Measurements from ENCODE around the gene GP9. TPM values are rescaled to one million over a fixed set of nuclear protein-coding genes. Genes with fewer than 3 reads are reported as not detected.

Gene GP9
- total RNA-seq, 6 experiments from 2014 or later: not detected

DNA sequence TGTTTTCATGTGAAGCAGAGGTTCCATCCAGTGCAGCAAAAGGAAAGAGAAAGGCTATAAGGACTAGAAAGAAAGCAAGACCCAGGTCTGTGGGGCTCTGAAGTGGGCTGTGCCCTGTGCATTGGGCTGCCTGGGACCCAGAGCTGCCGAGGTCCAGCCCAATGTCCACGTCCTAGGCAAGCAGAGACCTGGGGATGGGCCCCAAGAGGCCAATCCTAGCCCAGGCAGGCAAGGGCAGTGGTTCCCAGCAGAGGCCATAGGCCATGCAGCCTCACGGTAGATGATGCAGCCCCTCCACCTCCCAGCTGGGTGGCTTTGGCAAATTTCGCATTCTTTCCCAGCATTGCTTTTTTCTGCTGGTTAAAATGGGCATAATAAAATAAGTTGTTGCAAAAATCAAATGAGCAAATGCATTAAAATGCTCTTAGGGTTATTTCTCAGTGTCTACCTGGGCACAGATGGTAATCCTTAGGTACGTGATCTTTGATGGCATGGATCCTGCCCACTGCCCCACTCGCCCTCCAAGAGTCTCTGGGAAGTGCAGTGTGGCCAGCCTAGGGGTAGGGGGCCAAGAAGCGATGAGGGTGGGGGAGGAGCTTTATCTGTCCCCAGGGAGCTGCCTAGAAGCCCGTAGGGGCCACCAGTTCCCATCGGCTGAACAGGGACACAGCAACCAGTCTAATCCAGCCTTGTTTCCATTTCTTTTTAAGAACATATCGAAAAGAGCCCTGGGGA lies 22.3 kb upstream of the GP9 start:
- Mint-ChIP-seq H3K4me3 (no peak overlapping the region), H3K9me3 (no peaks in the 10 kb centered on the region), H3K36me3 (ENCODE audit: low read depth) (no peaks in the 10 kb centered on the region), H3K4me1 (ENCODE audit: low read depth) (no peaks in the 10 kb centered on the region), H3K27ac (no peak overlapping the region), H3K27me3 (ENCODE audit: insufficient read depth) (peaks cover 34% of the 10 kb centered on the region)
- TF ChIP-seq CTCF (IDR thresholded peaks at IDR 0.05): no peak
- no peak for DNase-seq

GRCh38 chr3:129039271-129040038 lies 21.1 kb upstream of the GP9 start:
- H3K4me3 Mint-ChIP-seq: no peak overlapping the region
- H3K36me3 Mint-ChIP-seq (ENCODE audit: low read depth): peaks cover 4% of the 10 kb centered on the region; the same call in 1 of the 2 replicates
- no peaks in the 10 kb centered on the region for H3K4me1 Mint-ChIP-seq (ENCODE audit: low read depth)
- peaks cover 40% of the 10 kb centered on the region for H3K27me3 Mint-ChIP-seq (ENCODE audit: insufficient read depth)
- no peak for DNase-seq
- H3K9me3 Mint-ChIP-seq: peaks cover 7% of the 10 kb centered on the region
- no peak for TF ChIP-seq CTCF (IDR thresholded peaks at IDR 0.05)
- H3K27ac Mint-ChIP-seq: no peak overlapping the region

DNA sequence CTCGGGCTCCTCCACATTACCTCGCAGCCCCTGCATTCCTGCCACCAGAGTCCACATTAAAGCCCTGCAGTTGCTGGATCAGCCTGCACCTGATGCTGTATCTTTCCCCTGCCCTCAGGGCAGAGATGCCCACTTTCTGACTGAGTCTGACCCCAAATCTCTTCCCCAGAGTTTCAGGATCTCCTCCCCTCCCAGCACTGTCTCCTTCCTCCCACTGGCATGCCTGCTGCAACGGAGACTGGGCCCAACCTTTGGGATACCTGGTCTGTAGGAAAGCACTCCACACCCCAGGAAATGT lies 20.6 kb upstream of the GP9 start:
- Mint-ChIP-seq H3K9me3 (peaks cover 7% of the 10 kb centered on the region), H3K36me3 (ENCODE audit: low read depth) (peaks cover 9% of the 10 kb centered on the region; the same call in 1 of the 2 replicates), H3K27me3 (ENCODE audit: insufficient read depth) (peaks cover 45% of the 10 kb centered on the region)

GRCh38 chr3:129040579-129041300 lies 19.8 kb upstream of the GP9 start:
- Mint-ChIP-seq H3K4me3 (no peak overlapping the region), H3K36me3 (ENCODE audit: low read depth) (peaks cover 9% of the 10 kb centered on the region; the same call in 1 of the 2 replicates), H3K27me3 (ENCODE audit: insufficient read depth) (peaks cover 49% of the 10 kb centered on the region), H3K9me3 (peaks cover 7% of the 10 kb centered on the region), H3K27ac (no peak overlapping the region), H3K4me1 (ENCODE audit: low read depth) (no peaks in the 10 kb centered on the region)
- TF ChIP-seq CTCF (IDR thresholded peaks at IDR 0.05): no peak
- no peak for DNase-seq

More for the DNA sequence above, 20.6 kb upstream of the GP9 start:
- Mint-ChIP-seq H3K4me1 (ENCODE audit: low read depth) (no peaks in the 10 kb centered on the region), H3K27ac (no peak overlapping the region), H3K4me3 (no peak overlapping the region)
- 0 out of 2 replicates have a peak, but pooled peaks have one; percentile 9 for TF ChIP-seq CTCF (IDR thresholded peaks at IDR 0.05)
- DNase-seq: no peak

DNA sequence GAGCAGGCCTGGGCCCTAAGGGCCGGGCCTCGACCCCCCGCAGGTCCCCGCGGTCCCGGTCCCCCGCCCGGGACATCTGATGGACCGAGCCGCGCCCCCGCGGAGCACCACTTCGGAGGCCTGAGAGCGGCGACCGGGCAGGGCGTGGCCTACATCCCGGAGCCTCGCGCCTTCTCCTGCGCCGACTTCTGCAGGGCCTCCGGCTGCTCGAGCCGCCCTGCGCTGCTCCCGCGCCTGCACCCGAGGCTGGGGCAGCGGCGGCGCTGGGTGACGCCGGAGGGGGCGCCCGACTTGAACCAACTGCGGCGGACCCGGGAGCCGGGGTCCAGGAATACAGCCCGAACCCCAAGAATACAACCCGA lies 14.9 kb upstream of the GP9 start:
- Mint-ChIP-seq H3K27ac (no peak overlapping the region), H3K4me3 (no peak overlapping the region), H3K27me3 (ENCODE audit: insufficient read depth) (peaks cover 38% of the 10 kb centered on the region), H3K36me3 (ENCODE audit: low read depth) (peaks cover 15% of the 10 kb centered on the region), H3K4me1 (ENCODE audit: low read depth) (no peaks in the 10 kb centered on the region), H3K9me3 (peaks cover 15% of the 10 kb centered on the region)
- no peak for TF ChIP-seq CTCF (IDR thresholded peaks at IDR 0.05)
- no peak for DNase-seq
